Heart left ventricle (tissue), 16 donors: ENCODE results near the gene CYP11A1. TPM values are rescaled to one million over a fixed set of nuclear protein-coding genes. Genes with fewer than 3 reads are reported as not detected.
"Not testable (repeated sequence)": the region's sequence is repeated elsewhere in the genome, so short reads cannot be mapped to it uniquely, and the experiment has no call there.

ENCODE experiments used
- ATAC-seq, 4 donors: fragments of 200-7000 bp; cut with Tn5 transposase; one replicate each; pipeline ENCODE4 v1.9.1; 2020 to 2022; ENCODE audit warnings: moderate library complexity in 4 of 4, mild to moderate bottlenecking in 3 of 4, moderate number of reproducible peaks in 1 of 4
- DNase-seq, 5 donors: peaks; one replicate each; pipeline ENCODE4 v3.0.0-alpha.2; 2020
- H3K27ac ChIP-seq, 12 donors: fragments of 200-600 bp; sonication (generic) in 4 of 12; one replicate each; pipeline versions ENCODE4 v1.5.0 to v1.8.0; 2016 to 2022; ENCODE audit warnings: mild to moderate bottlenecking in 2 of 12
- H3K27me3 ChIP-seq, 9 donors: fragments of 200-600 bp; sonication (generic) in 2 of 9; one replicate each; pipeline versions ENCODE4 v1.5.1 to v1.8.0; 2016 to 2022; ENCODE audit warnings: mild to moderate bottlenecking in 3 of 9
- H3K36me3 ChIP-seq, 9 donors: fragments of 200-600 bp; sonication (generic) in 2 of 9; one replicate each; pipeline versions ENCODE4 v1.5.0 to v1.8.0; 2018 to 2022; ENCODE audit warnings: mild to moderate bottlenecking in 2 of 9
- H3K4me1 ChIP-seq, 12 donors: fragments of 200-600 bp; sonication (generic) in 4 of 12; one replicate each; pipeline versions ENCODE4 v1.5.0 to v1.8.0; 2016 to 2022; ENCODE audit warnings: mild to moderate bottlenecking in 3 of 12
- H3K4me3 ChIP-seq, 12 donors: fragments of 200-600 bp; sonication (generic) in 4 of 12; one replicate each; pipeline versions ENCODE4 v1.5.0 to v1.8.0; 2017 to 2022; ENCODE audit warnings: mild to moderate bottlenecking in 9 of 12, moderate library complexity in 4 of 12
- H3K9me3 ChIP-seq, 12 donors: fragments of 200-600 bp; sonication (generic) in 4 of 12; one replicate each; pipeline versions ENCODE4 v1.5.0 to v1.8.0; 2016 to 2022; ENCODE audit warnings: mild to moderate bottlenecking in 1 of 12
- CTCF ChIP-seq, 12 donors: fragments of 200-600 bp; sonication (generic) in 4 of 12; IDR thresholded peaks; one replicate each; pipeline versions ENCODE4 v1.5.0 to v1.8.0; 2018 to 2022; ENCODE audit warnings: antibody characterized with exemption in 12 of 12, mild to moderate bottlenecking in 5 of 12
- POLR2A ChIP-seq, 2 donors: fragments of 450-650 bp; IDR thresholded peaks; one replicate each; pipeline ENCODE4 v1.6.1; 2017; ENCODE audit warnings: antibody characterized with exemption in 2 of 2, mild to moderate bottlenecking in 2 of 2, moderate library complexity in 2 of 2
- WGBS, 4 donors: extraction: QIAGEN DNeasy Blood & Tissue Kit in 2 of 4; methylation state at CpG; one replicate each; pipeline versions ENCODE4 v1.1.5 to v1.1.7; 2013 to 2018; 5-methylcytosine and 5-hydroxymethylcytosine counted together
- intact Hi-C, 10 donors: fragments of 100-400 bp; cut with DNase I; formaldehyde crosslinking; loops; one replicate each; pipeline versions ENCODE4 v1.11.1 to v1.14.2; 2022
- polyA plus RNA-seq, 2 donors: library from polyadenylated mRNA; stranded (reverse); fragments of 200-250 nt; gene quantifications; one replicate each; pipeline ENCODE4 v1.2.3, GENCODE V29; 2013
- total RNA-seq, 9 donors: library from RNA; depleted of rRNA in 2 of 9; stranded (reverse); fragments of >200 nt in 2 of 9; fragmentation: NEBNext Ultra II Directional in 3 of 9; extraction: Animal tissue kit (Norgen Biotek cat#: 25700) in 3 of 9; gene quantifications; one replicate each; pipeline versions ENCODE4 v1.1.0 to v1.2.4, GENCODE V29; 2016 to 2023
- donor health status: ischemic (EF 13 %, LVEDD 7.1; RV severe dilation, severe dysfunction).
- donor health status: healthy with polysubstance abuse.
- donor health status: DM: no; HTN: yes; CAD: no.
- donor health status: DM: no; HTN: no; CAD: no.
- donor health status: ischemic (EF 25% LVEDD 6.9; RV normal size, moderate dysfunction).
- donor health status: ischemic (EF 25% LVEDD 5.7; RV mildly dilated, moderate dysfunction).
- donor health status: healthy.
- donor health status: DM: yes; HTN: yes; CAD: no.
- donor health status: ischemic (EF 35%, LVEDD 5.7; RV mildly dilated, moderate dysfunction).
- donor health status: nonischemic (EF 11% LVEDD 7.7; RV severe dilation, severe dysfunction).
- donor health status: DM: yes; HTN: yes; CAD: no.
- donor health status: PGD.
- donor health status: ischemic (EF 29% LVEDD 5.4; RV normal size, mild dysfunction).
- donor health status: nonischemic (EF 23%, LVEDD 6.1; RV moderate dilation, normal function).

CYP11A1 gene
- total and polyA plus RNA-seq, 11 donors, result 0.07 to 3.4 (median 0.87) TPM

- H3K9me3 ChIP-seq, H3K36me3 ChIP-seq, intact Hi-C loops, H3K4me3 ChIP-seq, H3K27me3 ChIP-seq, ATAC-seq, H3K27ac ChIP-seq, H3K4me1 ChIP-seq, DNase-seq: not testable (repeated sequence)
- WGBS, 4 donors, result 88 to 95% (median 93%) methylated on average over 7 of the region's 7 CpGs
These were observed 9.9 kb downstream of the CYP11A1 start for GRCh38 chr15:74357514-74357913.

GRCh38 chr15:74356050-74356449 is 11.4 kb downstream of the CYP11A1 start:
- H3K4me3 ChIP-seq, H3K9me3 ChIP-seq, H3K27me3 ChIP-seq, H3K4me1 ChIP-seq, H3K36me3 ChIP-seq, ATAC-seq, DNase-seq, H3K27ac ChIP-seq, intact Hi-C loops: not testable (repeated sequence)
- 83 to 90% (median 86%) methylated on average over 6 of the region's 6 CpGs for WGBS, 4 donors

GRCh38 chr15:74353992-74354391 is 13.5 kb downstream of the CYP11A1 start:
- ATAC-seq, H3K4me1 ChIP-seq, H3K36me3 ChIP-seq, intact Hi-C loops, DNase-seq, H3K27ac ChIP-seq, H3K4me3 ChIP-seq, H3K9me3 ChIP-seq: not testable (repeated sequence)
- H3K27me3 ChIP-seq, result peaks cover 0 to 13% (median 0%) of the 10 kb centered on the region in 9 donors
- WGBS, 4 donors, result 56 to 81% (median 75%) methylated on average over 2 of the region's 2 CpGs

- Histone ChIP-seq H3K4me1 (no peaks in the 10 kb centered on the region), H3K4me3 (no peak overlapping the region), H3K9me3 (peaks cover 0 to 7% (median 0%) of the 10 kb centered on the region in 12 donors), H3K27ac (no peak overlapping the region), H3K27me3 (peaks cover 0 to 13% (median 0%) of the 10 kb centered on the region in 9 donors), H3K36me3 (no peaks in the 10 kb centered on the region)
- TF ChIP-seq POLR2A (IDR thresholded peaks at IDR 0.05) (no peak), CTCF (IDR thresholded peaks at IDR 0.05) (no peak)
- intact Hi-C loops, result no loop called here
- DNase-seq, result no peak
- 75 to 83% (median 81%) methylated on average over 3 of the region's 3 CpGs for WGBS, 4 donors
- ATAC-seq, result no peak
These were observed 15.0 kb downstream of the CYP11A1 start for GRCh38 chr15:74352393-74352910.

GRCh38 chr15:74351670-74352069 is 15.8 kb downstream of the CYP11A1 start:
- WGBS, 4 donors, result 44 to 48% (median 46%) methylated on average over 3 of the region's 3 CpGs
- H3K4me3 ChIP-seq, result no peak overlapping the region
- intact Hi-C loops, result no loop called here
- H3K4me1 ChIP-seq, result no peaks in the 10 kb centered on the region
- H3K36me3 ChIP-seq, result no peaks in the 10 kb centered on the region
- DNase-seq (no peak), ATAC-seq (no peak)
- TF ChIP-seq CTCF (IDR thresholded peaks at IDR 0.05) (no peak), POLR2A (IDR thresholded peaks at IDR 0.05) (no peak)
- H3K27me3 ChIP-seq, result peaks cover 0 to 13% (median 0%) of the 10 kb centered on the region in 9 donors
- no peak overlapping the region for H3K27ac ChIP-seq
- peaks cover 0 to 7% (median 0%) of the 10 kb centered on the region in 12 donors for H3K9me3 ChIP-seq
